ENCODE data around the gene PTGFR.

Gene PTGFR

GRCh38 chr1:78464449-78464891 is 26.3 kb upstream of the PTGFR start:
- Histone ChIP-seq H3K9me3 (ENCODE audit: insufficient read depth, low read depth, low read length) (0 out of 2 replicates have a peak, but pooled peaks cover 3% of the 10 kb centered on the region), H3K27me3 (ENCODE audit: insufficient read depth, low read length, poor library complexity, severe bottlenecking) (no peaks in the 10 kb centered on the region), H3K9ac (ENCODE audit: low read depth, low read length, poor library complexity, severe bottlenecking) (no peak overlapping the region), H3K36me3 (ENCODE audit: insufficient read depth, low read length) (no peaks in the 10 kb centered on the region), H3K4me3 (ENCODE audit: low read length, poor library complexity, severe bottlenecking) (no peak overlapping the region), H3K4me1 (ENCODE audit: insufficient read depth, low read length, poor library complexity, severe bottlenecking) (no peaks in the 10 kb centered on the region), H3K4me2 (ENCODE audit: low read depth, low read length, poor library complexity, severe bottlenecking) (no peak overlapping the region), H3K9me2 (replicated peaks; ENCODE audit: low read depth, low read length) (no peaks in the 10 kb centered on the region), H2AFZ (ENCODE audit: low read length) (no peak overlapping the region), H4K20me1 (ENCODE audit: insufficient read depth, low read length, poor library complexity, severe bottlenecking) (no peaks in the 10 kb centered on the region), H3K79me2 (ENCODE audit: insufficient read depth, low read length) (no peaks in the 10 kb centered on the region), H3F3A (ENCODE audit: low read depth) (no peaks in the 10 kb centered on the region)
- no peak for TF ChIP-seq CTCF (conservative IDR thresholded peaks at IDR 0.05; ENCODE audit: low read length)
- TF ChIP-seq EZH2phosphoT487 (IDR thresholded peaks at IDR 0.05; ENCODE audit: borderline replicate concordance), result no peak

GRCh38 chr1:78465143-78465542 is 25.6 kb upstream of the PTGFR start:
- no peak for TF ChIP-seq EZH2phosphoT487 (IDR thresholded peaks at IDR 0.05; ENCODE audit: borderline replicate concordance)
- no peak for TF ChIP-seq CTCF (conservative IDR thresholded peaks at IDR 0.05; ENCODE audit: low read length)
- no peak overlapping the region for H3K4me2 ChIP-seq (ENCODE audit: low read depth, low read length, poor library complexity, severe bottlenecking)
- no peaks in the 10 kb centered on the region for H4K20me1 ChIP-seq (ENCODE audit: insufficient read depth, low read length, poor library complexity, severe bottlenecking)

GRCh38 chr1:78468521-78468920 is 22.3 kb upstream of the PTGFR start:
- Histone ChIP-seq H3K9me2 (replicated peaks; ENCODE audit: low read depth, low read length) (no peaks in the 10 kb centered on the region), H4K20me1 (ENCODE audit: insufficient read depth, low read length, poor library complexity, severe bottlenecking) (no peaks in the 10 kb centered on the region), H3K79me2 (ENCODE audit: insufficient read depth, low read length) (no peaks in the 10 kb centered on the region), H3K9me3 (ENCODE audit: insufficient read depth, low read depth, low read length) (no peaks in the 10 kb centered on the region), H3F3A (ENCODE audit: low read depth) (no peaks in the 10 kb centered on the region), H3K4me3 (ENCODE audit: low read length, poor library complexity, severe bottlenecking) (no peak overlapping the region), H2AFZ (ENCODE audit: low read length) (no peak overlapping the region), H3K9ac (ENCODE audit: low read depth, low read length, poor library complexity, severe bottlenecking) (no peak overlapping the region), H3K36me3 (ENCODE audit: insufficient read depth, low read length) (no peaks in the 10 kb centered on the region), H3K4me1 (ENCODE audit: insufficient read depth, low read length, poor library complexity, severe bottlenecking) (no peaks in the 10 kb centered on the region), H3K27me3 (ENCODE audit: insufficient read depth, low read length, poor library complexity, severe bottlenecking) (no peaks in the 10 kb centered on the region), H3K4me2 (ENCODE audit: low read depth, low read length, poor library complexity, severe bottlenecking) (no peak overlapping the region)
- no peak for TF ChIP-seq EZH2phosphoT487 (IDR thresholded peaks at IDR 0.05; ENCODE audit: borderline replicate concordance)
- TF ChIP-seq CTCF (conservative IDR thresholded peaks at IDR 0.05; ENCODE audit: low read length), result no peak

More at GRCh38 chr1:78465143-78465542, 25.6 kb upstream of the PTGFR start:
- Histone ChIP-seq H3K9me3 (ENCODE audit: insufficient read depth, low read depth, low read length) (0 out of 2 replicates have a peak, but pooled peaks cover 3% of the 10 kb centered on the region), H2AFZ (ENCODE audit: low read length) (no peak overlapping the region), H3K27me3 (ENCODE audit: insufficient read depth, low read length, poor library complexity, severe bottlenecking) (no peaks in the 10 kb centered on the region), H3K36me3 (ENCODE audit: insufficient read depth, low read length) (no peaks in the 10 kb centered on the region), H3K9me2 (replicated peaks; ENCODE audit: low read depth, low read length) (no peaks in the 10 kb centered on the region), H3F3A (ENCODE audit: low read depth) (no peaks in the 10 kb centered on the region), H3K79me2 (ENCODE audit: insufficient read depth, low read length) (no peaks in the 10 kb centered on the region), H3K4me3 (ENCODE audit: low read length, poor library complexity, severe bottlenecking) (no peak overlapping the region), H3K4me1 (ENCODE audit: insufficient read depth, low read length, poor library complexity, severe bottlenecking) (no peaks in the 10 kb centered on the region), H3K9ac (ENCODE audit: low read depth, low read length, poor library complexity, severe bottlenecking) (no peak overlapping the region)

Data from Loucy (cell line).